Esophagus muscularis mucosa (tissue), 4 donors: ENCODE results near the gene HMX3.

ENCODE experiments used
- CTCF ChIP-seq, 3 experiments: fragments of 200-600 bp in 2 of 3; fragments of 450-650 bp in 1 of 3; sonication (generic) in 2 of 3; IDR thresholded peaks; one replicate each; pipeline ENCODE4 v1.5.1; 2017 to 2019; ENCODE audit warnings: antibody characterized with exemption in 3 of 3, mild to moderate bottlenecking in 2 of 3, moderate library complexity in 1 of 3
- EP300 ChIP-seq: sonication (generic); formaldehyde crosslinking; IDR thresholded peaks from one replicate; pipeline ENCODE4 v1.6.1; 2017; ENCODE audit warnings: antibody characterized with exemption
- POLR2A ChIP-seq: fragments of 450-650 bp; IDR thresholded peaks from one replicate; pipeline ENCODE4 v1.6.1; 2017; ENCODE audit warnings: antibody characterized with exemption, moderate library complexity, mild to moderate bottlenecking, low read depth
- POLR2AphosphoS5 ChIP-seq, 2 donors: sonication (generic); formaldehyde crosslinking; IDR thresholded peaks; one replicate each; pipeline ENCODE4 v1.6.1; 2017; ENCODE audit warnings: antibody characterized with exemption in 2 of 2

GRCh38 chr10:123092635-123093414, 42.9 kb upstream of the HMX3 start:
- TF ChIP-seq EP300 = no peak
- no peak for TF ChIP-seq CTCF (IDR thresholded peaks at IDR 0.05)
- TF ChIP-seq POLR2AphosphoS5 (IDR thresholded peaks at IDR 0.05) = no peak
- no peak for TF ChIP-seq POLR2A
